ENCODE measurements around the gene RNU6-1. TPM values are rescaled to one million over a fixed set of nuclear protein-coding genes. Genes with fewer than 3 reads are reported as not detected.

RNU6-1 gene
- total RNA-seq, result not detected
- long read RNA-seq, result 0 reads

- intact Hi-C loops (cut with DNase I), result loop anchor here (5.0 to 10.0 kb wide), 2 partner anchors 338 to 895 kb away; no protein-coding TSS in a partner anchor
- DNase-seq (peak; percentile 97), ATAC-seq (ENCODE audit: poor library complexity) (peak; percentile 96)
Measured at GRCh38 chr15:67839929-67840748, at the start of gene RNU6-1. Gene RNU6-1, minus strand, starts transcription at chr15:67840045.

- intact Hi-C loops (cut with DNase I), result no loop called here
- ATAC-seq (ENCODE audit: poor library complexity) (no peak), DNase-seq (no peak)
Measured at GRCh38 chr15:67887776-67888175, 47.9 kb upstream of the RNU6-1 start.

- DNase-seq, result no peak
- ATAC-seq (ENCODE audit: poor library complexity), result no peak
- intact Hi-C loops (cut with DNase I), result no loop called here
Measured at GRCh38 chr15:67885861-67886260, 46.0 kb upstream of the RNU6-1 start.

GRCh38 chr15:67885175-67885523 lies 45.3 kb upstream of the RNU6-1 start:
- ATAC-seq (ENCODE audit: poor library complexity) (no peak), DNase-seq (no peak)
- intact Hi-C loops (cut with DNase I), result no loop called here

- ATAC-seq (ENCODE audit: poor library complexity) (peak; percentile 96), DNase-seq (peak; percentile 89)
- intact Hi-C loops (cut with DNase I), result no loop called here
Measured at GRCh38 chr15:67884514-67885174, 44.8 kb upstream of the RNU6-1 start.

GRCh38 chr15:67884009-67884408 lies 44.2 kb upstream of the RNU6-1 start:
- intact Hi-C loops (cut with DNase I), result no loop called here
- no peak for ATAC-seq (ENCODE audit: poor library complexity)
- DNase-seq, result no peak

GRCh38 chr15:67883234-67883773 lies 43.5 kb upstream of the RNU6-1 start:
- no peak for ATAC-seq (ENCODE audit: poor library complexity)
- intact Hi-C loops (cut with DNase I), result no loop called here
- DNase-seq, result no peak

GRCh38 chr15:67882487-67883233 lies 42.8 kb upstream of the RNU6-1 start:
- intact Hi-C loops (cut with DNase I), result no loop called here
- no peak for DNase-seq
- ATAC-seq (ENCODE audit: poor library complexity), result no peak

- intact Hi-C loops (cut with DNase I), result no loop called here
- DNase-seq (peak; percentile 50), ATAC-seq (ENCODE audit: poor library complexity) (no peak)
Measured at GRCh38 chr15:67880651-67881182, 40.9 kb upstream of the RNU6-1 start.

- intact Hi-C loops (cut with DNase I), result no loop called here
- ATAC-seq (ENCODE audit: poor library complexity) (peak; percentile 6), DNase-seq (no peak)
Measured at GRCh38 chr15:67879440-67880129, 39.7 kb upstream of the RNU6-1 start.

- ATAC-seq (ENCODE audit: poor library complexity) (no peak), DNase-seq (no peak)
- intact Hi-C loops (cut with DNase I), result no loop called here
Measured at GRCh38 chr15:67878712-67879206, 38.9 kb upstream of the RNU6-1 start.

GRCh38 chr15:67873777-67874176 lies 33.9 kb upstream of the RNU6-1 start:
- DNase-seq, result no peak
- intact Hi-C loops (cut with DNase I), result no loop called here

GRCh38 chr15:67870868-67871408 lies 31.1 kb upstream of the RNU6-1 start:
- ATAC-seq (ENCODE audit: poor library complexity), result no peak
- no peak for DNase-seq
- intact Hi-C loops (cut with DNase I), result no loop called here

More at GRCh38 chr15:67873777-67874176, 33.9 kb upstream of the RNU6-1 start:
- ATAC-seq (ENCODE audit: poor library complexity), result no peak

GRCh38 chr15:67869701-67870100 lies 29.9 kb upstream of the RNU6-1 start:
- ATAC-seq (ENCODE audit: poor library complexity) (no peak), DNase-seq (no peak)
- intact Hi-C loops (cut with DNase I), result no loop called here

GRCh38 chr15:67865766-67866165 lies 25.9 kb upstream of the RNU6-1 start:
- ATAC-seq (ENCODE audit: poor library complexity) (no peak), DNase-seq (no peak)
- intact Hi-C loops (cut with DNase I), result no loop called here

- ATAC-seq (ENCODE audit: poor library complexity), result no peak
- DNase-seq, result no peak
- intact Hi-C loops (cut with DNase I), result no loop called here
Measured at GRCh38 chr15:67865331-67865730, 25.5 kb upstream of the RNU6-1 start.

- intact Hi-C loops (cut with DNase I), result loop anchor here (2.0 kb wide), 1 partner anchor 291 kb away; no protein-coding TSS in a partner anchor
- ATAC-seq (ENCODE audit: poor library complexity) (peak; percentile 99), DNase-seq (peak; percentile 90)
Measured at GRCh38 chr15:67863442-67863987, 23.7 kb upstream of the RNU6-1 start.
